Measurements from ENCODE around the gene MBD3. TPM values are rescaled to one million over a fixed set of nuclear protein-coding genes. Genes with fewer than 3 reads are reported as not detected.

The MBD3 gene
- total RNA-seq, 1 donor from 2014 or later: 115 TPM

GRCh38 chr19:1525343-1525742 is 67.3 kb downstream of the MBD3 start:
- no peak for DNase-seq (ENCODE audit: low read depth)
- no peak overlapping the region for H3K4me3 ChIP-seq (ENCODE audit: low read depth, low read length)
- TF ChIP-seq CTCF (conservative IDR thresholded peaks at IDR 0.05; ENCODE audit: low read depth, low read length): no peak

- TF ChIP-seq CTCF (conservative IDR thresholded peaks at IDR 0.05; ENCODE audit: low read depth, low read length): no peak
These were observed 67.7 kb downstream of the MBD3 start for GRCh38 chr19:1524972-1525325.

GRCh38 chr19:1524287-1524971 is 68.2 kb downstream of the MBD3 start:
- DNase-seq (ENCODE audit: low read depth): no peak
- no peak for TF ChIP-seq CTCF (conservative IDR thresholded peaks at IDR 0.05; ENCODE audit: low read depth, low read length)
- H3K4me3 ChIP-seq (ENCODE audit: low read depth, low read length): no peak overlapping the region

More at GRCh38 chr19:1524972-1525325, 67.7 kb downstream of the MBD3 start:
- no peak overlapping the region for H3K4me3 ChIP-seq (ENCODE audit: low read depth, low read length)
- DNase-seq (ENCODE audit: low read depth): no peak

Other genes starting within 250 kb of the MBD3 start
- gene NDUFS7, start 209.0 kb downstream of the MBD3 start, total RNA-seq: 138 and 174 TPM in 2 replicates
- 22.5 and 29.2 TPM in 2 replicates for gene GAMT, start 191.3 kb downstream of the MBD3 start, total RNA-seq
- 53.8 and 136 TPM in 2 replicates for gene DAZAP1, start 185.3 kb downstream of the MBD3 start, total RNA-seq
- gene RPS15, start 154.5 kb downstream of the MBD3 start, total RNA-seq: 2,061 and 3,361 TPM in 2 replicates
- gene APC2, start 142.7 kb downstream of the MBD3 start, total RNA-seq: not detected in 2 replicates
- gene C19orf25, start 113.7 kb downstream of the MBD3 start, total RNA-seq: 26.6 and 32.6 TPM in 2 replicates
- gene PCSK4, start 102.5 kb downstream of the MBD3 start, total RNA-seq: 1.4 and 2.5 TPM in 2 replicates
- 3.8 and 4.8 TPM in 2 replicates for gene REEP6, start 101.7 kb downstream of the MBD3 start, total RNA-seq
- gene ADAMTSL5, start 79.8 kb downstream of the MBD3 start, total RNA-seq: 0.07 and 0.23 TPM in 2 replicates
- not detected in 2 replicates for gene PLK5, start 68.8 kb downstream of the MBD3 start, total RNA-seq
- gene MEX3D, start 24.5 kb downstream of the MBD3 start, total RNA-seq: 134 and 139 TPM in 2 replicates
- gene UQCR11, start 12.6 kb upstream of the MBD3 start, total RNA-seq: 91.4 and 114 TPM in 2 replicates
- gene TCF3, start 59.8 kb upstream of the MBD3 start, total RNA-seq: 180 and 197 TPM in 2 replicates
- gene ONECUT3, start 160.6 kb upstream of the MBD3 start, total RNA-seq: not detected in 2 replicates
- gene ATP8B3, start 219.4 kb upstream of the MBD3 start, total RNA-seq: 1.7 and 4.6 TPM in 2 replicates